ENCODE results near the gene LTC4S.

DNA sequence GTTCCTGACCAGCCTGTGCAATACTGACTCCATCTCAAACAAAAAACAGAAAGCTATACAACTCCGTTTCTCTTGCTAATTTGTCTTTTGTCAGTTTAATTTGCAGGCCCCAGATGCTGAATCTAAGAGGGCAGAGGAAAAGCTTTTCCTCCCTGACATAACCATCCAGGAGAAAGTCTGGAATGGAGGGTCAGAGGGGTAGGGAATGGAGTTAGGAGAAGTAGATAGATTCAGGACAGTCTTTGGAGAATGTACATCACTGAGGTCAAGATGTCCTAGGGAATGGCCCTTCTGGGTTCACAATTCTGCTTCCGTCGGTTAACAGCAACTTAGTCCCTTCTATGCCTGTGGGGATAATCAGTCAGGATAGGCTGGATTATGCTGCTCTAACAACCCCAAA, 20.3 kb downstream of the LTC4S start:
- no peak for TF ChIP-seq POLR2A (IDR thresholded peaks at IDR 0.05; ENCODE audit: extremely low read depth, insufficient read length)
- TF ChIP-seq, protein P1, sequence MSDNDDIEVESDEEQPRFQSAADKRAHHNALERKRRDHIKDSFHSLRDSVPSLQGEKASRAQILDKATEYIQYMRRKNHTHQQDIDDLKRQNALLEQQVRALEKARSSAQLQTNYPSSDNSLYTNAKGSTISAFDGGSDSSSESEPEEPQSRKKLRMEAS (IDR thresholded peaks at IDR 0.05; ENCODE audit: low read depth, low read length), result no peak
